ENCODE data around the gene C6. TPM values are rescaled to one million over a fixed set of nuclear protein-coding genes. Genes with fewer than 3 reads are reported as not detected.

The C6 gene
- total and polyA plus RNA-seq, 10 of the 15 experiments (the other 5 are each of a cell fraction or from before 2014, with no cell fraction given) = 0.31 TPM; not detected in 9

- H3K27ac ChIP-seq (ENCODE audit: control insufficient read depth, insufficient read depth) = no peak overlapping the region
- WGBS (ENCODE audit: insufficient coverage, insufficient replicate concordance, low lambda C conversion rate, missing lambda C conversion rate) = 9% methylated on average over 1 of the region's 1 CpG
- RAD21 ChIA-PET (ENCODE audit: unreplicated experiment) = no interaction called here
- no peak for ATAC-seq
- no peak overlapping the region for H2AFZ ChIP-seq (ENCODE audit: control insufficient read depth, low read depth, low read length)
- in situ Hi-C loops (cut with MboI) = no loop called here
- no peak overlapping the region for H3K9ac ChIP-seq (ENCODE audit: control insufficient read depth, insufficient read depth, low read length)
- SMC1A ChIA-PET (ENCODE audit: uncharacterized antibody, unreplicated experiment) = no interaction called here
- H3K27me3 ChIP-seq (replicated peaks in 1 of 2; ENCODE audit: control insufficient read depth in 2 of 2, insufficient read depth in 2 of 2, low read length in 1 of 2) = no peaks in the 10 kb centered on the region
- no peak for DNase-seq (ENCODE audit: low read depth, low spot score)
- no peak for FAIRE-seq
- no TSS peak for BruUV-seq (replicated peaks)
- CTCF ChIA-PET = interaction anchor here (0.6 kb wide), 1 partner anchor 320 kb away, joined by 4 read pairs; no protein-coding TSS in a partner anchor
- no peaks in the 10 kb centered on the region for H4K20me1 ChIP-seq (ENCODE audit: control insufficient read depth, insufficient read depth)
- intact Hi-C loops (cut with micrococcal nuclease; ENCODE audit: unreplicated experiment) = no loop called here
- no peaks in the 10 kb centered on the region for H3K36me3 ChIP-seq (ENCODE audit: control insufficient read depth in 2 of 2, insufficient read depth in 2 of 2, low read length in 1 of 2)
- H3K79me2 ChIP-seq (ENCODE audit: control insufficient read depth, insufficient read depth, low read length) = no peaks in the 10 kb centered on the region
- H3K4me2 ChIP-seq (ENCODE audit: control insufficient read depth, insufficient read depth) = no peak overlapping the region
- no peak for TF ChIP-seq HDGF (IDR thresholded peaks at IDR 0.05)
- TF ChIP-seq MYC (IDR thresholded peaks at IDR 0.05; ENCODE audit: insufficient read depth, insufficient read length, insufficient replicate concordance, low read length, severe bottlenecking) = no peak
- TF ChIP-seq ZNF687 (IDR thresholded peaks at IDR 0.05) = no peak
- no peak for TF ChIP-seq ZNF622 (IDR thresholded peaks at IDR 0.05)
- no peak for TF ChIP-seq ELK1 (IDR thresholded peaks at IDR 0.05; ENCODE audit: low read depth, low read length)
- no peak for TF ChIP-seq FOXK2 (IDR thresholded peaks at IDR 0.05)
- TF ChIP-seq BCL11A (IDR thresholded peaks at IDR 0.05; ENCODE audit: low read depth, low read length) = no peak
- TF ChIP-seq IKZF1 (conservative IDR thresholded peaks at IDR 0.05) = no peak
- TF ChIP-seq ZNF274 (IDR thresholded peaks at IDR 0.05; ENCODE audit: insufficient read depth, insufficient read length) = no peak
- no peak for TF ChIP-seq BACH1 (IDR thresholded peaks at IDR 0.05; ENCODE audit: borderline replicate concordance)
- TF ChIP-seq ETV6 (conservative IDR thresholded peaks at IDR 0.05 in 1 of 2, IDR thresholded peaks at IDR 0.05 in 1 of 2; ENCODE audit: borderline replicate concordance in 1 of 2, low read depth in 1 of 2) = no peak
- no peak overlapping the region for H3K4me3 ChIP-seq
- POLR2A ChIA-PET = no interaction called here
- no peaks in the 10 kb centered on the region for H3K9me3 ChIP-seq (replicated peaks; ENCODE audit: control insufficient read depth, insufficient read depth, low read length)
- H3K4me1 ChIP-seq (ENCODE audit: control insufficient read depth, insufficient read depth, low read length) = no peaks in the 10 kb centered on the region
These were observed 52.1 kb downstream of the C6 start for GRCh38 chr5:41161271-41161670.
